SU-DHL-6 (cell line): Measurements from ENCODE around the gene ETF1.

Source experiments
- H2AFZ ChIP-seq: fragments of 200-600 bp; sonication (generic); 2 replicates; pipeline ENCODE4 v1.6.1; 2014; ENCODE audit warnings: low read depth, mild to moderate bottlenecking, moderate library complexity, mixed read lengths, antibody characterized with exemption, low read length; ENCODE audit not compliant: severe bottlenecking
- H3F3A ChIP-seq: fragments of 200-600 bp; shearing (Covaris generic); 2 replicates; pipeline ENCODE4 v1.6.0; 2016; ENCODE audit warnings: antibody characterized with exemption, mild to moderate bottlenecking; ENCODE audit not compliant: insufficient read depth
- H3K27ac ChIP-seq: fragments of 200-600 bp; sonication (generic); 2 replicates; pipeline ENCODE4 v1.5.1; 2016; ENCODE audit warnings: low read depth, mild to moderate bottlenecking, low read length, moderate library complexity, mixed read lengths
- H3K27me3 ChIP-seq: fragments of 200-600 bp; sonication (generic), shearing (Covaris generic); 2 replicates; pipeline ENCODE4 v1.6.0; 2014; ENCODE audit warnings: mild to moderate bottlenecking, low read length
- H3K36me3 ChIP-seq: fragments of 200-600 bp; sonication (generic); 2 replicates; pipeline ENCODE4 v1.6.1; 2014; ENCODE audit warnings: mild to moderate bottlenecking, low read length, mixed read lengths
- H3K4me2 ChIP-seq: fragments of 300-600, 200-600 bp; shearing (Covaris generic), sonication (generic); 2 replicates; pipeline ENCODE4 v1.6.0; 2014; ENCODE audit warnings: low read length, low read depth, mild to moderate bottlenecking; ENCODE audit not compliant: poor library complexity, severe bottlenecking
- H3K4me3 ChIP-seq: fragments of 200-600 bp; sonication (generic); 2 replicates; pipeline ENCODE4 v1.5.1; 2014; ENCODE audit warnings: antibody characterized with exemption, low read length, mild to moderate bottlenecking, mixed read lengths; ENCODE audit not compliant: insufficient read depth, poor library complexity, severe bottlenecking
- H3K79me2 ChIP-seq: fragments of 200-600 bp; sonication (generic); 2 replicates; pipeline ENCODE4 v1.6.1; 2014; ENCODE audit warnings: mild to moderate bottlenecking, low read length, moderate library complexity; ENCODE audit not compliant: insufficient read depth
- H3K9ac ChIP-seq: fragments of 200-600 bp; sonication (generic); 2 replicates; pipeline ENCODE4 v1.7.0; 2014; ENCODE audit warnings: mild to moderate bottlenecking, low read length
- H3K9me2 ChIP-seq: fragments of 200-600 bp; sonication (generic); replicated peaks from 2 replicates; pipeline ENCODE4 v1.6.1; 2014; ENCODE audit warnings: low read length; ENCODE audit not compliant: insufficient read depth
- H3K9me3 ChIP-seq: fragments of 200-600 bp; sonication (generic); 2 replicates; pipeline ENCODE4 v1.6.1; 2014; ENCODE audit warnings: low read length, mixed read lengths; ENCODE audit not compliant: insufficient read depth
- H4K20me1 ChIP-seq: fragments of 200-600 bp; sonication (generic); 2 replicates; pipeline ENCODE4 v1.6.1; 2014; ENCODE audit warnings: low read depth, mild to moderate bottlenecking, antibody characterized with exemption, low read length, moderate library complexity, mixed read lengths
- CTCF ChIP-seq: fragments of 200-600 bp; sonication (generic); IDR thresholded peaks from one replicate; pipeline ENCODE4 v1.5.1; 2017; ENCODE audit warnings: antibody characterized with exemption, mild to moderate bottlenecking, low read length, moderate library complexity; ENCODE audit not compliant: insufficient read depth, poor library complexity, severe bottlenecking
- EZH2phosphoT487 ChIP-seq: fragments of 200-600 bp; sonication (generic), shearing (Covaris generic); conservative IDR thresholded peaks from 2 replicates; pipeline ENCODE4 v1.6.1; 2018; ENCODE audit warnings: mild to moderate bottlenecking, antibody characterized with exemption, low read length, moderate library complexity, mixed read lengths

ETF1 gene

GRCh38 chr5:138520971-138521370 is 22.1 kb downstream of the ETF1 start:
- H2AFZ ChIP-seq = no peak overlapping the region
- peaks cover 9% of the 10 kb centered on the region; the same call in 1 of the 2 replicates for H4K20me1 ChIP-seq
- no peak overlapping the region for H3K27ac ChIP-seq
- H3K36me3 ChIP-seq = peaks cover 21% of the 10 kb centered on the region
- H3K4me3 ChIP-seq = no peak overlapping the region
- no peaks in the 10 kb centered on the region for H3K9me3 ChIP-seq
- peaks cover 80% of the 10 kb centered on the region for H3K79me2 ChIP-seq
- H3F3A ChIP-seq = peaks cover 4% of the 10 kb centered on the region; the same call in 1 of the 2 replicates
- H3K4me2 ChIP-seq = no peak overlapping the region
- no peak for TF ChIP-seq EZH2phosphoT487
- no peak for TF ChIP-seq CTCF
- H3K9me2 ChIP-seq = no peaks in the 10 kb centered on the region
- no peaks in the 10 kb centered on the region for H3K27me3 ChIP-seq
- no peak overlapping the region for H3K9ac ChIP-seq

GRCh38 chr5:138517437-138517836 is 25.6 kb downstream of the ETF1 start:
- H3K36me3 ChIP-seq = peaks cover 31% of the 10 kb centered on the region

GRCh38 chr5:138515556-138516245 is 27.3 kb downstream of the ETF1 start:
- H4K20me1 ChIP-seq = no peaks in the 10 kb centered on the region; the same call in 1 of the 2 replicates
- no peaks in the 10 kb centered on the region; the same call in none of the 2 replicates for H3F3A ChIP-seq
- peaks cover 33% of the 10 kb centered on the region for H3K79me2 ChIP-seq
- no peak overlapping the region for H3K4me3 ChIP-seq
- TF ChIP-seq CTCF (no peak), EZH2phosphoT487 (no peak)
- no peaks in the 10 kb centered on the region for H3K9me3 ChIP-seq
- no peak overlapping the region for H3K9ac ChIP-seq
- H3K9me2 ChIP-seq = no peaks in the 10 kb centered on the region
- H3K27me3 ChIP-seq = no peaks in the 10 kb centered on the region
- H3K27ac ChIP-seq = no peak overlapping the region
- H3K36me3 ChIP-seq = peaks cover 31% of the 10 kb centered on the region
- H2AFZ ChIP-seq = no peak overlapping the region
- H3K4me2 ChIP-seq = no peak overlapping the region

More at GRCh38 chr5:138517437-138517836, 25.6 kb downstream of the ETF1 start:
- no peak overlapping the region for H3K4me3 ChIP-seq
- no peaks in the 10 kb centered on the region for H3K9me2 ChIP-seq
- no peak overlapping the region for H3K9ac ChIP-seq
- H2AFZ ChIP-seq = no peak overlapping the region
- peaks cover 4% of the 10 kb centered on the region for H3F3A ChIP-seq
- H3K4me2 ChIP-seq = no peak overlapping the region
- H3K27ac ChIP-seq = no peak overlapping the region
- peaks cover 50% of the 10 kb centered on the region for H3K79me2 ChIP-seq
- H3K9me3 ChIP-seq = no peaks in the 10 kb centered on the region
- TF ChIP-seq CTCF = no peak
- TF ChIP-seq EZH2phosphoT487 = no peak
- H3K27me3 ChIP-seq = no peaks in the 10 kb centered on the region
- peaks cover 6% of the 10 kb centered on the region; the same call in 1 of the 2 replicates for H4K20me1 ChIP-seq
